GM18499 (cell line): Measurements from ENCODE around the gene AKAP10.
"Not testable (repeated sequence)": the region's sequence is repeated elsewhere in the genome, so short reads cannot be mapped to it uniquely, and the experiment has no call there.

Source experiments
- ATAC-seq: cut with Tn5 transposase; IDR thresholded peaks from one replicate; pipeline ENCODE4 v1.9.1; 2021; ENCODE audit warnings: moderate number of reproducible peaks; ENCODE audit not compliant: insufficient read depth, unreplicated experiment

The AKAP10 gene

GRCh38 chr17:19979917-19980770, 2.5 kb upstream of the AKAP10 start:
- no peak for ATAC-seq

GRCh38 chr17:19978805-19979211, 1.2 kb upstream of the AKAP10 start:
- ATAC-seq, result no peak

GRCh38 chr17:19978209-19978802, 678 bp upstream of the AKAP10 start:
- peak; percentile 9 for ATAC-seq

GRCh38 chr17:19975601-19976000, 2.0 kb downstream of the AKAP10 start:
- ATAC-seq, result no peak

GRCh38 chr17:19973156-19973555, 4.5 kb downstream of the AKAP10 start:
- no peak for ATAC-seq

GRCh38 chr17:19962954-19963353, 14.7 kb downstream of the AKAP10 start:
- ATAC-seq, result not testable (repeated sequence)

- no peak for ATAC-seq
These were observed 19.6 kb downstream of the AKAP10 start for GRCh38 chr17:19958023-19958422.

- no peak for ATAC-seq
These were observed 22.5 kb downstream of the AKAP10 start for GRCh38 chr17:19955099-19955498.

GRCh38 chr17:19951411-19951810, 26.2 kb downstream of the AKAP10 start:
- ATAC-seq, result not testable (repeated sequence)

GRCh38 chr17:19950624-19951195, 26.9 kb downstream of the AKAP10 start:
- not testable (repeated sequence) for ATAC-seq

- ATAC-seq, result no peak
These were observed 29.3 kb downstream of the AKAP10 start for GRCh38 chr17:19948116-19948943.

- ATAC-seq, result no peak
These were observed 30.7 kb downstream of the AKAP10 start for GRCh38 chr17:19946921-19947320.

- ATAC-seq, result no peak
These were observed 32.5 kb downstream of the AKAP10 start for GRCh38 chr17:19945009-19945626.

GRCh38 chr17:19943599-19943998, 34.0 kb downstream of the AKAP10 start:
- no peak for ATAC-seq

GRCh38 chr17:19943026-19943425, 34.6 kb downstream of the AKAP10 start:
- no peak for ATAC-seq

GRCh38 chr17:19940722-19941464, 36.7 kb downstream of the AKAP10 start:
- ATAC-seq, result no peak

GRCh38 chr17:19939993-19940721, 37.5 kb downstream of the AKAP10 start:
- no peak for ATAC-seq

- ATAC-seq, result no peak
These were observed 38.9 kb downstream of the AKAP10 start for GRCh38 chr17:19938736-19939135.

- no peak for ATAC-seq
These were observed 40.1 kb downstream of the AKAP10 start for GRCh38 chr17:19937522-19937921.
